H1 (cell line): ENCODE data around the gene NHS. TPM values are rescaled to one million over a fixed set of nuclear protein-coding genes. Genes with fewer than 3 reads are reported as not detected.

Source experiments
- ATF3 ChIP-seq: IDR thresholded peaks from 2 replicates; pipeline ENCODE4 v1.6.1; 2011; ENCODE audit warnings: low read depth, mild to moderate bottlenecking, low read length; ENCODE audit not compliant: insufficient read depth
- BACH1 ChIP-seq: IDR thresholded peaks from 2 replicates; pipeline ENCODE4 v1.6.1; 2012; ENCODE audit warnings: low read length, improper control_type of control experiment
- CTCF ChIP-seq, 3 experiments: IDR thresholded peaks; 1 replicate in 2 of 3; 2 replicates in 1 of 3; pipeline versions ENCODE4 v1.5.1 to v1.6.1; 2011; ENCODE audit warnings: low read length in 3 of 3, mild to moderate bottlenecking in 3 of 3, inconsistent platforms in 2 of 3, low read depth in 1 of 3, moderate library complexity in 1 of 3; ENCODE audit not compliant: insufficient read depth in 1 of 3; ENCODE audit errors: control extremely low read depth in 1 of 3
- EGR1 ChIP-seq: IDR thresholded peaks from 2 replicates; pipeline ENCODE4 v1.6.1; 2011; ENCODE audit warnings: low read depth, low read length, borderline replicate concordance
- NRF1 ChIP-seq: IDR thresholded peaks from 2 replicates; pipeline ENCODE4 v1.6.1; 2011; ENCODE audit warnings: mild to moderate bottlenecking, low read depth, low read length, improper control_type of control experiment
- ZNF274 ChIP-seq: IDR thresholded peaks from 2 replicates; pipeline ENCODE4 v1.7.0; 2012; ENCODE audit warnings: low read length, borderline replicate concordance; ENCODE audit errors: extremely low read depth
- polyA plus RNA-seq, 7 experiments: library from polyadenylated mRNA; depleted of rRNA in 3 of 7; stranded (reverse) in 5 of 7; unstranded in 2 of 7; fragments of >200 nt in 5 of 7; fragments of 200-250 nt in 2 of 7; gene quantifications; 1 replicate in 5 of 7; 2 replicates in 1 of 7; 4 replicates in 1 of 7; pipeline versions ENCODE4 v1.2.1 to v1.2.3, GENCODE V29; 2011 to 2013; ENCODE audit warnings: missing spikeins in 2 of 7, mixed read lengths in 2 of 7
- total RNA-seq: library from RNA; stranded (reverse); fragmentation: NEBNext Ultra II Directional; extraction: Animal tissue kit (Norgen Biotek cat#: 25700); gene quantifications from 2 replicates; pipeline ENCODE4 v1.2.1, GENCODE V29; 2021

The NHS gene
- total and polyA plus RNA-seq, 2 of the 8 experiments (the other 6 are each of a cell fraction or from before 2014, with no cell fraction given), result 2.2 to 6.7 TPM

GRCh38 chrX:17435476-17435875 lies 60.5 kb downstream of the NHS start (continued):
- TF ChIP-seq CTCF (IDR thresholded peaks at IDR 0.05; ENCODE audit: control extremely low read depth in 1 of 3, insufficient read depth in 1 of 3, low read depth in 1 of 3, low read length in 3 of 3) (no peak), EGR1 (no peak), ATF3 (no peak), ZNF274 (no peak), NRF1 (no peak), BACH1 (no peak)
- TF ChIP-seq, all 59 proteins: peak for 0
